Activated T-cell treated with anti-CD3 and anti-CD28 coated beads, Interleukin-2, amount 50 U/mL, for 1 hour (primary cell): ENCODE results near the gene FBXO22.
"Not testable (repeated sequence)": the region's sequence is repeated elsewhere in the genome, so short reads cannot be mapped to it uniquely, and the experiment has no call there.

Experiments used
- DNase-seq: peaks from one replicate; pipeline ENCODE4 v3.0.0-alpha.2; 2020

FBXO22 gene

GRCh38 chr15:75903331-75904239 is at the start of gene FBXO22:
FBXO22 (plus strand) TSS chr15:75903878; CDS start chr15:75903964, 86 bp downstream.
- peak; percentile 91 for DNase-seq

DNA sequence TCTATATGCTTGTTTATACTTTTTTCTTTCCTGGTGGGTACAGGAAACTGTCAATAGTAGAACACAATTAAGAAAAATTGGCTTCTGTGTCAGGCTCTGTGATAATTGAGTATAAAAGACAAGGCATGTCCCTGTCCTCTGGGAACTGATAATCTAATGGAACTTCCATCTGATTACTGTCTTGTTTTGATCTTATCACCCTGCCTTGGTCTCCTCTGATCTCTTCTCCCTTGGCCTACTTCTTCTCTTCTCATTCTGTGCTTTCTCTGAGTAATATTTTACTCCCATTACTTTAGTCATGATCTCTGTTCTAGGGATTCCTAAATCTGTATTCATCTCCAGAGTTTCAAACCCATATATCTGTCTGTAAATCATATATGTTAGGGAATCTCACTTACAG is 45.8 kb upstream of the FBXO22 start:
- no peak for DNase-seq

DNA sequence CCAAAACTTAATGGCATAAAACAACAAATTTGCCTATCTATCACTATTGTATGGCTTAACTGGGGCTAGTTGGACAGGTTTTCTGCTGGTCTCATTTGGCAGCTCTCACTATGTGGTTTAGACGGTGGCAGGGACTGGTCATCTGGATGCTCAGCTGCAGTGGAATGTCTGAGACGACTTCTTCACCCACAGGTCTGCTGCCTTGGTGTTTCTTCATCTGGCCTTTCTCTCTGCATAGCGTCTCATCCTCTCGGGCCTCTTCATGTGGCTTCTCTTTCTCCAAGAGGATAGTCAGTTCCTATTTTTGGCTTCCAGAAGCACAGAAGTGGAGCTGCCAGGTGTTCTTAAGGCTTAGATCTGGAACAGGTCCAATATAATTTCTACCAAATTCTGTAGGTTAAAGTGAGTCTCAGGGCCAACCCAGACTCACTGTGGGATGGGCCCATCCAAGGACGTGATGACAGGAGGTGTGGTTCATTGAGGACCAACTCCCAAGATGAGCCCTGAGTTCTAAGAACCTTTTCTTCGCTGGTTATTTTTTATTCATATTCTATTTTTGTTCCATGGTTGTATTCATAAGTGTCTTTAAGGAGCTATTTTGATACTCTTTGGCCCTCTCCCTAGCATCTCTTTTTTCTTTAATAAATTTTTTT is 41.8 kb upstream of the FBXO22 start:
- DNase-seq = no peak

GRCh38 chr15:75862796-75863195 is 40.9 kb upstream of the FBXO22 start:
- no peak for DNase-seq

DNA sequence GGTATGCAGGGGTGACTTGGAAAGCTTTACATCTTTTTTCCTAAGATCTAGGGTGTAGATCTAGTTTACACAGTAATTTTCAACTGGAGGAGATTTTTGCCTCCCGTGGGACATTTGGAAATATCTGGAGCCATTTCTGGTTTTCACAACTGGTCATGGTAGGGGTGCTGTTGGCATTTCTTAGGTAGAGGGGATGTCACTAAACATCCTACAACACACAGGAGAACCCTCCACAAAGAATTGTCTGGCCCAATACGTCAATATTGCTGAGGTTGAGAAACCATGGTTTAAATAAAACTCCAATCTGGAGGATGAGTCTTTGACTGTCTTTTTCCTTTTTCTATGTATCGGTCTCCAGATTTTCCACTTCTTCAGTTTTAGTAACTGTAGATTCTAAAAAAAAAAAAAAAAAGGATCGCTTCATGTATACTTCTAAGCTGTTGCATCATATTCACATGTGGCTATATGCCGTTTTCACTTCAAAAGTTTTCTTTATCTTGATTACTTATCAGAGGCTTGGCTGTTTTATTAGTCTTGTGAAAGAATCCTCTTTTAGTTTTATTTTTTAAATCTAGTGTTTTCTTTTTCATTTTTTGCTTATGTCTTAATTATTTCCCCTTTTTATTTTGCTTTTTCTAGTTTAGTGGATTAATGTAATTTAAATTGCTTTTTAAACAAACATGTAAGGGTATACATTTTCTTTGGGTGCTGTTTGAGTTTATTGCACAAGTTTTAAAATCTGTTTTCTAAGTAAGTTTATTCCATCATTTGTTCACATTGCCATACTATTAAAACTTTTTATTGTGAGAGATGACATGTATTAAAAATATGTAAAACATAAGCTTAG is 39.2 kb upstream of the FBXO22 start:
- DNase-seq = no peak

- DNase-seq = not testable (repeated sequence)
These were observed 37.6 kb upstream of the FBXO22 start for GRCh38 chr15:75866045-75866444.

GRCh38 chr15:75866916-75867315 is 36.8 kb upstream of the FBXO22 start:
- no peak for DNase-seq

GRCh38 chr15:75867449-75867848 is 36.2 kb upstream of the FBXO22 start:
- no peak for DNase-seq

DNA sequence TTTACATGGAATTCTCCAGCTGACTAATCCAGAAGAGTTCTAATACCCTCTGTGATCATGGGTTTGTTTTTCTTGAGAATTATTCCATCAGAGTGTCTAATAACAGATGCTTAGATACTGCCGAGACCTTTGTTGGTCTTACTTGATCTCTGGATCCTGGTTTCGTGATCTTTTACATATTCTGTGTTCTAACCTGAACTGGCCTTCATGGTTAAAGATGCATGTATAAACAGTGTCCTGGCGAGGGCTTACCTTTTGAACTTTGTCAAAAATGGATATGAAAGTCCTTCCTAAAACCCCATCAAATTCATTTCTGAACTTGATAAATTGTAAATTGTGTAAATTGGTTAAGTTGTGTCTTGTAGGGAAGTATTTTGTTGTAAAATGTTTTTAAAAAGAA is 35.7 kb upstream of the FBXO22 start:
- DNase-seq = no peak

- DNase-seq = no peak
These were observed 34.2 kb upstream of the FBXO22 start for GRCh38 chr15:75869446-75869845.

- DNase-seq = not testable (repeated sequence)
These were observed 32.1 kb upstream of the FBXO22 start for GRCh38 chr15:75871589-75871988.

DNA sequence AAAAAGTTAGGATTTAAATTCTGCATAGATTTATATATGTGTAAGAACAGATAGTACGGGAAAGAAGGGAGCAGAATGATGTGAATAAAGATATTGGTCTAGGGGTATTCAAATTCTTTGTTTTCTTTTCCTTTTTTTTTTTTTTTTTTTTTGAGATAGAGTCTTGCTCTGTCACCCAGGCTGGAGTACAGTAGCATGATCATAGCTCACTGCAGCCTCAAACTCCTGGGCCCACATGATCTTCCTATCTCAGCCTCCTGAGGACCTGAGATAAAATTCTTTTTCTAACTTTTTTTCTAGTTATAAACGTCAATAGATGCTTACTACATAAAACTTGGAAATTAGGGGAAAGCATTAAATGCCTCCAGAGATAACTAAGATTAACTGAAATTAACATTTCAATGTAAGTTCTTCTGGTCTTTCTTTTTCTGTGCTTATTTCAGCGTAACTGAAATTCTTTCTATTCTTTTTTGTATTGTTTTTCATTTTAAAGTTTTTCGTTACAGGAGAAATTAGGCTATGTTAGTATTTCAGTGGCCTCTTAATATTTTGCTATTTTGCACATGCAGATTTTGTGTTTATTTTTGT is 31.2 kb upstream of the FBXO22 start:
- DNase-seq = no peak

DNA sequence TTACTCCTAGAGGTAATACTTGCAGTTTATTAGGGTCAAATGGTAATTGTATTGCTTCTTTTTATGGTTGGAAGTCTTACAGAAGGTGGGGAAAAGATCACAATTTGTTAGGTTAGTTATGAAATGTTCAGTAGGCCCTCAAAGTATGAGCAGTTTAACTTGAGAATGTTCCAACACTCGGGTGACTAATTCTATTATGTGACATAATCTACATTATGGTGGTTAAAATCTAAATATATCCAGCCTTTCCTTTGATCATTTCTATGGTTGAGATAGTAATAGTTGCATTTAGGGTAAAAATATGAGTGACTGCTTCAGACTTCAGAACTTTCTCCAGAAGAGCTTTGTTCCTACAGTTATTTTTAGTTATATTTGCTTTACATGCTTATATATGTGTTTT is 19.6 kb upstream of the FBXO22 start:
- no peak for DNase-seq

DNA sequence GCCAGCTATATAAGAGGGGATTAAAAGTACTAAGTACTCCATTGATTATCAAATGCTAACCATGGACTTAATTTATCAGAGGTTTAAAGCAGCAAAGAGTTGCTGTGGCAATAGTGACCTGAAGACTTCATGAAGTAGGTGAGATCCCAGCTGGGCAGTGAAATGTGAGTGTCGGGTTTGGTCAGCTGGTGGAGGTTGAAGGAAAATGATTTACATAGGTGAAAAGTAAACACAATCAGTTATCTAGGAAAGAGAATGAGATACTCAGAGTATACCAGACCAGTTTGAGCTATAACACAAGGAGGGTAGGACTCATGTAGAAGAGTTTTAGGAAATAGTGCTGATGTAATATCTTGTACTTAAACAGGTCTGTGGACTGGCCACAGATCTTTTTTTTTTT is 16.5 kb upstream of the FBXO22 start:
- DNase-seq = no peak

- no peak for DNase-seq
These were observed 11.8 kb upstream of the FBXO22 start for GRCh38 chr15:75891895-75892294.

DNA sequence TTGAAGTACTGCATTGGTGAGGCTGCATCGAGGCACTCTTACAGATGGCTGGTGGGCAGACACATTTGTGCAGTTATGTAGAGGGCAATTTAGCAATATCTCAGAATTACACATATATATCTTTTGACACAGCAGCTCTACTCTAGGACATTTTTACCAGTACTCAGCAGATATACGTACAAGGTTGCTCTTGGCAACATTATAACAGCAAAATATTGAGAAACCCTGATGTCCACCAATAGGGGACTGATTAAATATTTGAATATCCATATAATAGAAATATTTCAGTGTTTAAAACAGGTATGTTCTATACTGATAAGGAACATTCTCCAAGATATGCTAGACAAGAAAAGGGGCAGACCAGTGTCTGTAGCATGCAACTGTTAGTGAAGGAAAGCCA is 7.9 kb upstream of the FBXO22 start:
- DNase-seq = no peak

DNA sequence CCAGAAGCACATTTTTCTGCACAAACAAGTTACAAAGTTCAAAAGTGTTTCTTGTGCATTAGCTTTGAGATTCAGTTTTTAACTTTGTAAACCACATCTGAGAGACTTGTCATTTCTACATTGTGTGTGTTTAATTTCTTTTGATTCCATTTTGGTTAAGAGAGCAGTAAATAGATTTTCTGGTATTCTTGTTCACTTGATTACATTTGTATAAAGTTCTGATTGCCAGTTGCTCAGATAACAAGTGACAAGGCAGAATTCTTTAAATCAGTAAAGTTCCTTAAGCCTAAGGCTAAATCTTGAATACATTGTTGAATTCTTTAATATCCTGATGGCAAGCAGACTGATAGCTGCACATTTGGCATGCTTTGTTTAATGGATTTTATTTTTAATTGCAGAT is 3.1 kb upstream of the FBXO22 start:
- no peak for DNase-seq

DNA sequence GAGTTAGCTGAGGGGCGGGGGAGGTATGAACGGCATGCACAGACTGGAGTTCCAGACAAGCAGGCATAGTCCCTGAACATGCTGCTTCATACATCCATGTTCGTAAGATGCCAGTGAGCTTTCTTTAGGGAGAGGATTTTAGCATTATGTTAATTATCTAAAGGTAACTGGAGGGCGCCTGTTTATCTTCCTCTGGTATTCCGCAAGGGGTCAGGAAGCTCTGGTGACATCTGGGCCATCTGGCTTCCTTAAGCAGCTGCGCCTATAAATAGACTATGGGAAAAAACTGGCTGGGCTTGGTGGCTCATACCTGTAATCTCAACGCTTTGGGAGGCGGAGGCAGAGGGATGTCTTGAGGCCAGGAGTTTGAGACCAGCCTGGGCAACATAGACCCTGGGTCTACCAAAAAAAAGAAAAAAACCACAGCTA is 1.5 kb upstream of the FBXO22 start:
- no peak for DNase-seq

DNA sequence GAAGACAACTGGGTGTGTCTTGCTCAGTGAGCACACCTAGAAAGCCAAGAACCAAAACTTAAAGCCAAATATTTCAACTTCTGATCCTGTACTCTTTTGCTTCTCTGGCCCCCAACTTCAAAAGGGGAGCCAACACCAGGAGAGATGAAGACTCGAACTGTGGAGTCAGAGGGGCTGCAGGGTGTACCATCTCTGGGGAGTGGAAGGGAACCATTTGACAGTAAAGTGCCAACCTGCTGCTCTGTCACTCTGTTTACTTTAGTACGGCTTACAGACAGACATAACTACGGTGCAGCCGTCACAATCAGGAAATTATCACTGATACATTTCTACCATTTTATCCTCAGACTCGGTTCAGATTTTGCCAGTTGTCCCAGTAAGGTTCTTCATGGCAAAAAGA is 1.6 kb downstream of the FBXO22 start:
- no peak for DNase-seq

DNA sequence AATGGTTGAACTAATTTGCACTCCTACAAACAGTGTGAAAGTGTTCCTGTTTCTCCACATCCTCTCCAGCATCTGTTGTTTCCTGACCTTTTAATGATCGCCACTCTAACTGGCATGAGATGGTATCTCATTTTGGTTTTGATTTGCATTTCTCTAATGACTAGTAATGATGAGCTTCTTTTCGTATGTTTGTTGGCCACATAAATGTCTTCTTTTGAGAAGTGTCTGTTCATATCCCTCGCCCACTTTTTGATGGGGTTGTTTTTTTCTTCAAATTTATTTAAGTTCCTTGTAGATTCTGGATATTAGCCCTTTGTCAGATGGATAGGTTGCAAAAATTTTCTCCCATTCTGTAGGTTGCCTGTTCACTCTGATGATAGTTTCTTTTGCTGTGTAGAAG is 6.7 kb downstream of the FBXO22 start:
- not testable (repeated sequence) for DNase-seq

GRCh38 chr15:75916978-75917377 is 13.3 kb downstream of the FBXO22 start:
- no peak for DNase-seq

GRCh38 chr15:75918135-75918534 is 14.5 kb downstream of the FBXO22 start:
- DNase-seq = no peak

DNA sequence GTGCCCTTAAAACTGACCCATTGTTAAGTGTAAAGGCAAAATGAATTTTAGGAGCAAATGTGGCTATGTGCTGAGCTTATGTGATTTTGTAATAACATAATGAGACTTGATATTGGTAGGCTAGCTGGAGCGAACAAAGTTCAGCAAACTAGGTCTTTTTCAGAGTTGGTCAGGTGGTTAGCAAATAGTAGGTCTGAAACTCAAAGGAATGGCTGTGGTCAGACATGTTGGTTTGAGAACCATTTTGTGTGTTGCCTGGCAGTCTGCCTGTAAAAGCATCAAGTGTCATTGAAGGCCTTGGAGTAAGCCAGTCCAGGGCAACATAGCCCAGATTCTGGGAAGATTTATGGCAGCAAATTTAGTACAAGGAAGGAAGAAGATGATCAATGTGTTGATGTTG is 16.4 kb downstream of the FBXO22 start:
- no peak for DNase-seq
